ENCODE measurements around the gene C10orf71.

DNA sequence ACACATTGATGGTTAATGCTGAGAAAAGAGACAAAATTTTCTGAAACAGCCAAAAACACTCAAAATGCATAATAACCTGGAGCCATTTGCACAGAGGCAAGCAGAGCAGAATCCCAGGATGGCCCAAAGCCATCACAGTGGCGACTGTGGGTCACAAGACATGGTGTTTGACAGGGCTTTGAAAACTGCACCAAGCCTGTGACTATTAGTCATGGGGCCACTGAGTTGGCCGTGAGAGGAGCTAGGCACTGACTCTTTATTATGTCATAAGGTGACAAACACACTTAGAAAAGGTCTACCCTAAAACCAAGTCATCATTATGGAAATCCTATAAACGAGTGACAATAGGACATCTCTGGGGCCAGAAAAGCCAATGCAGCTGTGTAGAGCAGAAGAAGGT lies 73.0 kb downstream of the C10orf71 start:
- TF ChIP-seq, protein P1, sequence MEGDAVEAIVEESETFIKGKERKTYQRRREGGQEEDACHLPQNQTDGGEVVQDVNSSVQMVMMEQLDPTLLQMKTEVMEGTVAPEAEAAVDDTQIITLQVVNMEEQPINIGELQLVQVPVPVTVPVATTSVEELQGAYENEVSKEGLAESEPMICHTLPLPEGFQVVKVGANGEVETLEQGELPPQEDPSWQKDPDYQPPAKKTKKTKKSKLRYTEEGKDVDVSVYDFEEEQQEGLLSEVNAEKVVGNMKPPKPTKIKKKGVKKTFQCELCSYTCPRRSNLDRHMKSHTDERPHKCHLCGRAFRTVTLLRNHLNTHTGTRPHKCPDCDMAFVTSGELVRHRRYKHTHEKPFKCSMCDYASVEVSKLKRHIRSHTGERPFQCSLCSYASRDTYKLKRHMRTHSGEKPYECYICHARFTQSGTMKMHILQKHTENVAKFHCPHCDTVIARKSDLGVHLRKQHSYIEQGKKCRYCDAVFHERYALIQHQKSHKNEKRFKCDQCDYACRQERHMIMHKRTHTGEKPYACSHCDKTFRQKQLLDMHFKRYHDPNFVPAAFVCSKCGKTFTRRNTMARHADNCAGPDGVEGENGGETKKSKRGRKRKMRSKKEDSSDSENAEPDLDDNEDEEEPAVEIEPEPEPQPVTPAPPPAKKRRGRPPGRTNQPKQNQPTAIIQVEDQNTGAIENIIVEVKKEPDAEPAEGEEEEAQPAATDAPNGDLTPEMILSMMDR (IDR thresholded peaks at IDR 0.05), result no peak
- TF ChIP-seq POLR2A (IDR thresholded peaks at IDR 0.05), result no peak
